HG03139 (cell line): ENCODE data around the gene NRGN.
A peak's percentile ranks its signal among the peaks of the same experiment; 100 is the strongest.

Experiments
- ATAC-seq: cut with Tn5 transposase; IDR thresholded peaks from one replicate; pipeline ENCODE4 v1.9.1; 2021; ENCODE audit not compliant: unreplicated experiment

Gene NRGN

DNA sequence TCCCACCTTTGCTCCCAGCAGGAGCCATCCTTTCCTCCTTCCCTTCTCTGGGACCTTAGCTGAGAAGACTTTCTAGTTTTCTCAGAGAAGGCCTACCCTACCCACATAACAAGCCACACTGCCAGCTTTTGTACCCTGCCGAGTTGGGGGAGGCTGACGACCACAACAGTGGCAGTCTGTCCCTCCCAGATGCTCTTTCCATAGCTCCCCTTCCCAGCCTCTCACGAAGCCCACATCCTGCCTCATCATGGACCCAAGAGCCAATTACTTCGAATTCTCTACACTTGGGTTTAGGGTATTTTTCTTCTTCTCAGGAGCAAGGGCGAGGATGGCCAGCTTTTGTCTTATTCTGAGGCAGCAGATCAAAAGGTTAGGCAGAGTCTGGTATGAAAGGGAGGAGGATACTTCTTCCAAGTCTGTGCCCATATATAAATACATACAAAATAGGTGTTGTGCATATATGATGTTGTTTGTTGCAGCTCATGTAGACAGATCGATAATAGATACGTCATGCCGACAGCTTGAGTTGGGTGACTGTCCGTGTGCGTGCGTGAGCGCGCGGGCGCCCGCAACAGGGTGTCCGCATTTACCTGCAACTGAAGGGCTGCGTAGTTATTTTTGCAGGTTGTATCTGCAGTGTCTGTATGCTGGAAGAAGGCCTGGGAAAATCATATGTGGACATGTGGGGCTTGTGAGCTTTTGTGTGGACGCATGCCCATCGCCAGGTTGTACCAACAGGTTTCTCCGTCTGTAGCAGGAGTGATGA, 846 bp upstream of the NRGN start:
- no peak for ATAC-seq

DNA sequence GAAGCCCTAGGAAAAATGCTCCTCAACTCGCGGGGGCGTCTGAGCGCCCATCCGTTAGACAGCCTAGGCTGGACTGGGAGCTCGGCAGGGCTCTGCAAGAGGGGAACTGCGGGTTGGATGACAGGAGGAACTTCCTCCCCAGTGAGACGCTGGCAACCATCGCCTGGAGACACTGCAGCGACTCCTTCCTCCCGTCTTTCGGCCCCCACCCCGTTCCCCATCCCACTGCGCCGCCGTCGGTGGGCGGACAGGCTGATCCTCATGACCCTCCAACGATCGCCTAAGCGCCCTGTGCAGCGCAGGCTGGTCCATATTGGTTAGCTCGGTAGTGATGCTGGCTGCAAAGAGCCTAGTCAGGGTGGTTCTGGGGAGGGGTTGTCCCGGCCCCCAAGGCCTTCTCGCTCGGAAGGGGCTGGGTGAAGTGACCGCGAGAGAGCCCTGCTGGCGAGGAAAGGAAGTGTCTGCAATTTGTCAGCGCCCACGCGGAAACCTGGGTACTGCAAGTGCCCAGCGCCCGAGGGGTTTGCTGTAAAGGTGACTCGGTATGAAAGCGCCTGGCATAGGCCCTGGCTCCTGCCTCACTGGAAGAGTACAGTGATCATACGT, 638 bp downstream of the NRGN start:
- ATAC-seq, result peak; percentile 39

DNA sequence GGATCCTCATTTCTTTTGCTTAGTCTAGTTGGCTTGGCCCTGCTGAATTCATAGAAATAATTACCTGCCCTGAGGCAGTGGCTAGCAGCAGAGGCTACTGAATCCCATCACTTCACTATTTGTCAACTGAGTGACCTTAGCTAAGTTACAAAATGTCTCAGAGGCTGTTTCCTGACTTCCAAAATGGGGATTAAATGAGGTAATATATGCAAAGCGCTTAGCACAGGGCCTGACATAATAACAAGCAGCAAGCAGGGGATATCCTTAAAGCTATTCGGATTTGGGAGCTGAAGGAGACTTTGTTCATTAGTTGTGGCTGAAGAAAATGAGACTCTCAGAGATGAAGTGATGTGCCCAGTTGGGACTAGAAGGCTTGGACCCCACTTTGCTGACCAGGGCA, 2.8 kb downstream of the NRGN start:
- no peak for ATAC-seq

DNA sequence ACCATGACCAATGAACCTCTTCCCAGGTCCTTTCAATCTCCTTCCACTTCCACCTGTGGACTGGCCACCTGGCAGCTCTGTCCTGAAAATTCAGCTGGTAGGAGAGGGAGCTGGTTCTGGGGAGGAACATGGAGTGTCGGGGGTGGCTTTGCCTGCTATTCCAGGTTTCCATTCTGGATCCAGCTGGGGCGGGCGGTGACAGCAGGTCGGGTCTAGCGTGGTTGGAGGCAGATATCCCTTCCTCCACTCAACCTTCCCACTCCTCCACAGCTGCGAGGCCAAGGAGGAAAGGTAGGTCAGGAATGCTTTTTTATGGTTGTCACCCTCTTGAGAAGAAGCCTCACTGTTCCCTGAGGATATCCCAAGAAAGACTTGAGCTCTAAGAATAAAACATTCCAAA, 3.3 kb downstream of the NRGN start:
- ATAC-seq, result no peak

DNA sequence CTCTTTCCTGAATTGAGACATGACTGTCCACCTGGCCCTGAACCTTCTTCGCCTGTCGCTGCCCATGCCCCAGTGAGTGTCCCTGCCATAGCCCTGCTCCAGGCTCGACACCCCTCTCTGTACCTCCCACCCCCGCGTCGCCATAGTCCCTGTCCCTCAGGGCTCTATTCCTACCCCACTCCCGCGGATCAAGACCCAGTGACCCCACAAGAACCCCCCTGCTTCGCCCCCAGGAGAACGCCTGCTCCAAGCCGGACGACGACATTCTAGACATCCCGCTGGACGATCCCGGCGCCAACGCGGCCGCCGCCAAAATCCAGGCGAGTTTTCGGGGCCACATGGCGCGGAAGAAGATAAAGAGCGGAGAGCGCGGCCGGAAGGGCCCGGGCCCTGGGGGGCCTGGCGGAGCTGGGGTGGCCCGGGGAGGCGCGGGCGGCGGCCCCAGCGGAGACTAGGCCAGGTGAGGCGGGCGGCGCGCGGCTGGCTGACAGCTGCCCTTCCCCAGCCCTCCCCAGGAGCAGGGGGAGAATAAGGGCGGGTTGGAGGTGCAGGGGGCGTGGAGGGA, 5.6 kb downstream of the NRGN start:
- no peak for ATAC-seq

DNA sequence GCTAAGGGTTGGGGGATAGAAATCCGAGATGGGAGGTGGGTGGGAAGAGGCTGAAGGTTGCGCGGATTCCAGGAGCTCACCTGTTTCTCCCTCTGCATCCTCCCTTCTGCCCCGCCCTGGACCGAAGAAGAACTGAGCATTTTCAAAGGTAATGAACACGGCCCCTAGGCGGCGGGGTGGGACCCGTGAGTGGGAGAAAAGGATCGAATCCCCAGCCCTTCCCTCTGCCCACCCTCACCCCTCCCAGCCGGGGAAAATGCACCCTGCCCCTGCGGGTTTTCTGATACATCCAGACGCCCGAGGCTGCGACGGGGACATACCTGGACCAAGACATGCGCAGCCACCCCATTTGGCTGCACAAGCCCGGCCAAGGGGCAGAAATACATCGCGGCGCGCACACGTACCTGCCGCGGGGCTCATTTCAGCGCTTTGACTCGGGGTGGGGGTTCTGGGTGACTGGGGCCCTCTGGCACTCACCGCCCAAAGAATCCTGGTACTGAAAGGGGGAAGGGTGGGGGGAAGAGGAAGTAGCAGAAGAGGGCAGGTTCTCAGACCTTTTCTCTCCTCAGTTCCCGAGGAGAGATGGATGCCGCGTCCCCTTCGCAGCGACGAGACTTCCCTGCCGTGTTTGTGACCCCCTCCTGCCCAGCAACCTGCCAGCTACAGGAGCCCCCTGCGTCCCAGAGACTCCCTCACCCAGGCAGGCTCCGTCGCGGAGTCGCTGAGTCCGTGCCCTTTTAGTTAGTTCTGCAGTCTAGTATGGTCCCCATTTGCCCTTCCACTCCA, 6.3 kb downstream of the NRGN start:
- ATAC-seq, result peak; percentile 18

DNA sequence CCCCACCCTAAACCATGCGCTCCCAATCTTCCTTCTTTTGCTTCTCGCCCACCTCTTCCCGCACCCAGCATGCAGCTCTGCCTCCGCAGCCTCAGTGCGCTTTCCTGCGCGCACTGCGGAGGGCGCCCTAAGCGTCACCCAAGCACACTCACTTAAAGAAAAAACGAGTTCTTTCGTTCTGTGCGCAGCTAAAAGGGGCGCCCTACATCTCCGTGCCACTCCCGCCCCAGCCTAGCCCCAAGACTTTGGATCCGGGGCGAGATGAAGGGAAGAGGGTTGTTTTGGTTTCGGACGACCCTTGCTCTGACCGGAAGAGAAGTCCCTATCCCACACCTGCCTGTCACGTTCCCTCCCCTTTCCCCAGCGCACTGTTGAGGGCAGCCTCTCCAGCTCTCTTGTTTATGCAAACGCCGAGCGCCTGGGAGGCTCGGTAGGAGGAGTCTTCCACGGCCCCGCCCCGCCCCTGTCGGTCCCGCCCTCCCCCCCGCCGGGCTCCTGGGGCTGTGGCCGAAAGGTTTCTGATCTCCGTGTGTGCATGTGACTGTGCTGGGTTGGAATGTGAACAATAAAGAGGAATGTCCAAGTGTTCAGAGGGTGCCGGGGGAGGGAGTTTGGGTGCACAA, 7.0 kb downstream of the NRGN start:
- ATAC-seq, result peak; percentile 85

DNA sequence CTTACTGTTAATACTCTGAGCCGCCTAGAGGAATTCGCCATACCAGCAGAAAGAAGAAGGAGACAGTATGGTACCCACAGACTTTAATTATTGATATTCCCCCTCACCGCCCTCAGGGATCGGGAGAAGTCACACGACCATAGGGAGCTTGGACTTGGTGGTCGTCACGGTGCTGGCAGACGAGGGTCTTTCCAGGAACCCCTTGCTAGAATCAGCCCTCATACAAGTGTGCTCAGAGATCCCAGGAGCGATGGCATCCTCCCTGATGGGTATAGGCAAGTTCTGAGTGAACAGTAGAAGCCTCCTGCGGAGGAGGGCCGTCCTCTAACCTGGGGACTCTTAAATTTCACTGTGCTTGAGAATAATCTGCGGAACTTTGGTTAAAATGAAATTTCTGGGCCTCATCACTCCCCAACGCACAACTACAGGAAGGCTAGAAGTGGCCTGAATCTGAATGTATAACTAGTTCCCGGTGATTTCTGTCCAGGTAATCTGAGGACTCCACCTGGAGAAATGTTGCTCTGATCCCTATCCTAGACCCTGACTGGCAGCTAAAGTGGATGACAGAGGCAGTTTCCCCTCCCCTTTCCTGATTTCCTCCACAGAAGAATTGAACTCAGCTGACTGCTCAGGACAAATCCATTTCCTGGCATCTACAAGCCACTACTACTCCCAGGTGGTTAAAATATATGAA, 7.8 kb downstream of the NRGN start:
- ATAC-seq, result no peak

DNA sequence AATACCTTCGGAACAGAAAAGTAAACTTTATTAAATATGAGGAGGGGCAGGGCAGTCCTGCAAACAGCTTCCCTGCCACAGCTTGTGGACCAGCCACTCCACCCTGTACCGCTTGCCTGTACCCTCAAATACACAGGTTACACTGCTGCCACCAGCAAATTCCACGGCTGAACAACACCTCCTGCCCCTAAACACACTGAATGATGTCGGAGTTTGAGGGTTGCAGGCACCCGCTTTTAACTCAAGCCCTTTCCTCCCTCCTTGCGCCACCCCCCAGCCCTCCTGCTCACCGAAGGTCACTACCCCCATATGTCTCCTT, 8.3 kb downstream of the NRGN start:
- ATAC-seq, result no peak

DNA sequence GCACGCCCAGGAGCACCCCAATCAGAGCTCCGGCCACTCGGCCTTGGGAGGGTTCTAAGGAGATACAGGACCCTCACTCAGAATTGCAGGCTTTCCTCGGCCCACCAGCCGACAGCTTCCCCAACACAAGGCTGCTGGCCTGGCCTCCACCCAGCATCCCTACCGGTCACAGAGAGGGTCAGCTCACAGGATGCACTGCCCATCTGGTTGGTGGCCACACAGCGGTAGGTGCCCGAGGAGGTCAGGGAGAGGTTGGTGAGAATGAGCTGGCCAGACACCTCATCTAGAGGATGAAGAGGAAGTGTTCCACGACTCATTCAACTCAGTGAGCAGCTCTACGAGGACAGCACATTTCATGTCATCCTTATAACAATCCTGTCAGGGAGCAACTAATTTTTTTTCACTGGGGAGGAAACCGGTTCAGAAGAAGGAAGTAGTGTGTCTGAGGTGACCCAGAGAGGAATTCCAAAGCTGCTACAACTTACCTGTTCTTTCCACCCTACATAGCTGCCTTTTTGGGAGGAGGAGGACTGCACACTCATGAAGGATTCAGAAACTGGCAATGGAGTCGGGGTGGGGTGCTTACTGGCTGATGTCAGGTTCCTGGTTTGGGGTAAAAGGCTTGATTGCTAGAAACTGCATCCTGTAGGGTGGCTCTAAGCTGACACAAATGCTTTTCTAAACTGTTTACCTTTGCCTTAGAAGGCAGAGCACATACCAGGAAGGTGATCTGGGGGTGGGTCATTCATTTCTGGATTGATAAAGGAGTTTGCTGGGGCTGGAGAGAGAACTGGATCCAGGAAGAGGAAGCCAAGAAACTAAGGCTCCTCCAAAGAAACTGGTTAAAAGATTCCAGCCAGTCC, 9.0 kb downstream of the NRGN start:
- ATAC-seq, result no peak

DNA sequence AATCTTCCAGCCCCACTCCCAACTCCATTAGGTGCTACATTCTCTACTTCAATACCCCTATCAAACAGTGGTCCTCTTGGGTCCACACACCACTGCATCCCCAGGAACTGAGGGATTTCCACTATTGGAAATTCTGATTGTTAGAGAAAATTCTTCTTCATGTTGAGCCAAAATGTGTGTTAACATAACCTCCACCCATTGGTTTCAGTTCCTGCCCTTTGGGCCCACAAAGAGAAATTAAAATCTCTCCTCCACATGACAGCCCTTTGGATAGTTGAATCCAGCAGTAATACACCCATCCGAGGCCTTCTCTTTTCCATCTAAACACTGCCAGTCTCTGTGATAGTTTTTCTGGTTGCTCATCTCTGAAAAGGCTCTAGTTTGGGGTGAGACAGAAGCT, 10.2 kb downstream of the NRGN start:
- no peak for ATAC-seq

DNA sequence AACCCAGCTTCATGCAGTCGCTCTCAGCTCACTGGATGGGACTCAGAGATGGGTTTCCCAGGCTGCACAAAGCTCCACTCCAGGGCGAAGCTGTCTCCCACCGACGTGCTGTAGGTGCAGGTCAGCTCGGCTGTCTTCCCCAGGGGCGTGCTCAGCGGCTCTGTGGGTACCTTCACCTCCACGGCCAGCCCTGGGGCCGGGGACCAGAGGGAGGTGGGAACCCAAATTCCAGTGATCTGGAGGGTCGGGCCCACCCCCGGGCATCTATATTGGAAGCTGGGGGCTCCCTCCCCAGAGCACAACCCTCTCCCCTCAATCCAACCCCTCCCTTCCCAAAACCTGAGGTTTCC, 11.6 kb downstream of the NRGN start:
- no peak for ATAC-seq

DNA sequence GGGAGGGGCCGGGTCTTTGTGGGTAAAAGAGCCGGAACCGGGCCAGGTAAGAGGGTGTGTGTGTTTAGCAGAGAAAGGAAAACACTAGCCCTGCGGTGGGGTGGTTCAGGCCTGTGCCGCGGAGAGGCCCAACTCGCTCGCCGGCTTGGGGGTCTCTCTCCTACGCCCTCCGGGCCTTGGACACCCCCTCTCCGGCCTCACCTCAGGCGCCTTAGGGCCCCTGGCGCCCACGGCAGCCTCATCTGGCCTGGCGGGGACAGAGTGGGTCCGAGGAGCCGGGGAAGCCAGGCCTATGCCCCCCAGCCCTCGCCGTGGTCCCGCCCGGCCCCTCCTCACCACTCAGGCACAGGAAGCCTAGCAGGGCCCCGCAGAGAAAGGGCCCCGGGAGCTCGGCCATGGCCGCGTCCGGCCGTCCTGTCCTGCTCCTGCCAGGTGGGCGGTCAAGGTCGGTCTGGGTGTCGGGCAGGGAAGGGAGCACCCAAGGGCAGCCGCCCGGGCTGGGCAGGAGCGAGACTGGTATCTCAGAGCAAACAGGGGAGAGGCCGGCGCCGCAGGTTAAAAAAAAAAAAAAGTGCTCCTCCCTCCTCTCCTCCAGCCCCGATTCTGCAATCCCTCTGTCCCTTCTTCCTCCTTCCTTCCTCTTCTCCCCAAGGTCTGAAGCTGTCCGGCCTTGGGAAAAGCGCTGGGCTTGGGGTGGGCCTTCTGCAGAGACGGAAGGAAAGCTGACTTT, 12.2 kb downstream of the NRGN start, which contains the start of gene VSIG2:
Gene VSIG2, minus strand, starts transcription at position 515 of the 730 bp plus-strand sequence. Its CDS starts 118 bp downstream, at position 397.
- ATAC-seq, result no peak

DNA sequence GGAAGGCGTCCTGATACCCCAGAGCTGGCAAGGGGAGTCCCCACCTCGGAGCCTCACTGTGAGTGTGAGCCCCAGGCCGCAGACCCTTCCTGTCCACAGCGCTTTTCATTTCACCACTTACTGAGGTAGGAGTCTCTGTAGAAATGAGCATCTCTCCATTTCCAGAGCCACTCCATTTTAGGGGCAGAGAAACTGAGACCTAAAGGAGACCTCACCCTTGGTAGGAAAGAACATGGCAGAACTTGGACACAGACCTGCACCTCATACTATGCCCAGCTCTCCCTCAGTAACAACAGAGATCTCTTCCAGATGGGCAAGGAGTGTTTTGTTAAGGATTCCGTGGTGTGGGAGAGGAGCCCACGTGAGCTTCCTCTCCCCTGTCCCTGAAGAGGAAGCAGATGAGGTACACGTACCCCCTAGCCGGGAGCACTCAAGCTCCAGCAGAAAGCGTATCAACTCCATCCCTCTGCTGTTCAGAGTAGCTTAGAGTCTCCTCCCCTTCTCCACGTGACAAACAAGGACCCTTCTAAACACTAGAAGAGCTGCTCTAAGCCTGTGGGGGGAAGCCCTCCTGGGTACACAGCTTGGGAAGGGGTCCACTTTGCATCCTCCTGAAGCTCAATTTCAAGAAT, 12.8 kb downstream of the NRGN start:
- no peak for ATAC-seq

DNA sequence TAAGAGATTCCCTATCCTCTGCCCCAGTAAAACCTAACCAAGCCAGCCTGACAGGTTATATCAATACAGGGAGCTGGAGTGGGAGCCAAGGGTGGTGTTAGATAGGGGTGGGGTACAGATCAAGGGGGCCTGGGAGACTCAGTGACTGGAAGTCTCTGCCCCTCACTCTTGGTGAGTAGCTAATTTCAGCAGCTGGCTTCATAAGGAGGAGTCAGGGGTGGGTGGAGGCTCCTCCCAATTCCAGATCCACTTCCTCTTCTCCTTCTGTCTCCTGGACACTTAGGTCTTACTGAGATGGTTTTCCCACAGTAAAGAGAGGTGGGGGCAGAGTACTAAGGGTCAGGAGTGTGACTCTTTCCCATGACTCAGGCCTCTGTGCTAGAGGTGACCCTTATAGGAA, 13.5 kb downstream of the NRGN start:
- ATAC-seq, result no peak

DNA sequence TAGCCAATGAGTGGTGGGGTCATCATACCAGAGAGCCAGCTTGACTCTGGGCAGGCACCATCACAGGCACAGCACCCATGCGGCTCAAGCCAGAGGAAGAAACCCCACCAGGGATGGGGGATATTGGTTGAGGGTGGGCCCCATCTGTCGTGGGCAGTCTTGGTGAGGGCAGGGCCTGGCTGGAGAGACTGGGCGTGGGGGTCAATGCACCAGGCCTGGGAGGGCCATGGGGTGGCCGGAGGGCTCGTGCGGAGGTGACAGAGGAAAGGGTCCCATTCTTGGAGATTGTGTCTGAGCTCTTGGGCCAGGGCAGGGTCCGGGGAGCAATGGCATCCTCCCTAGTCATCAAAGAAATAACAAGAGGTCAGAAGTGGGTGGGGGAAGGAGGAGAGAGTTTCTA, 13.9 kb downstream of the NRGN start:
- ATAC-seq, result no peak

DNA sequence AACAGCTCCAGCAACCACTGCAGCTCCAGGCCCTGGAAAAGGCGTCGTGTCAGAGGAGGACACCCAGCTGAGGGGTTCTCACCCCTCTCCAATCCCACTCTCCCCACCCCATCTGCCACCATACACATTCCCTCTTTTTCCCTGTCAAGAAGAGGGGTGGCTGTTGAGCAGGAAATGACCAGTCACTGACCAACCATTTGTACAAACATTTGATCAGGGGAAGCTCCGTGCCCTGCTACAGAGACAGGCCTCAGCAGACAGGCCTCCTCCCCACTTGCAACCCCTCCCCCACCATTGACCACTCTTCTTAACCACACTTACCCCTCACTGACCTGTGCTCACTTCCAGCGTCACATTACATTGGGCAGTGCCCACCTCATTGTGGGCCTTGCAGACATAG, 14.6 kb downstream of the NRGN start:
- ATAC-seq, result no peak

DNA sequence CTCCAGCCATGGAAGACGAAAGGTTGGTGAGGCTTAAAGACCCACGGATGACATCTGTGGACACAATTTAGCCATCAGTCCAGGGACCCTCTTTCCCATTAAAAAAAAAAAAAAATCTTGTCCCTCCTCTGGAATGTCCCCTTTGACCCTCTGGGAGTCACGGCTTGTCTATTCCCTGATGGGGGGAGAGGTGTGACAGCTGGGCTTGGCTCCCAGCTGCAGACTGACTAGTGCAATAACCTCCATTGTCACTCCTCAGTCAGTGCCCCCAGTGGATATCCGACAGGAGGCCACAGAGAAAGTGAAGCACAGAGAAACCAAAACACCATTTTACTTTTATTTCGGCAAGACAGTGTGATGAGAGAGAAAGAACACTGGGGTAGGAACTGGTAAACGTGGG, 15.0 kb downstream of the NRGN start:
- no peak for ATAC-seq
